AG10803 (cell line): Measurements from ENCODE around the gene SLC6A4.
"Not testable (repeated sequence)": the region's sequence is repeated elsewhere in the genome, so short reads cannot be mapped to it uniquely, and the experiment has no call there.

Experiments used
- DNase-seq: peaks from one replicate; pipeline ENCODE4 v3.0.0; 2010; ENCODE audit warnings: low read depth
- H3K4me3 ChIP-seq: 2 replicates; pipeline ENCODE4 v1.5.1; 2011; ENCODE audit warnings: mild to moderate bottlenecking, low read length, control low read depth
- TF ChIP-seq, protein P1 (sequence below): conservative IDR thresholded peaks from 2 replicates; pipeline ENCODE4 v1.5.1; 2011; ENCODE audit warnings: mild to moderate bottlenecking, low read length, control low read depth, inconsistent platforms

SLC6A4 gene

DNA sequence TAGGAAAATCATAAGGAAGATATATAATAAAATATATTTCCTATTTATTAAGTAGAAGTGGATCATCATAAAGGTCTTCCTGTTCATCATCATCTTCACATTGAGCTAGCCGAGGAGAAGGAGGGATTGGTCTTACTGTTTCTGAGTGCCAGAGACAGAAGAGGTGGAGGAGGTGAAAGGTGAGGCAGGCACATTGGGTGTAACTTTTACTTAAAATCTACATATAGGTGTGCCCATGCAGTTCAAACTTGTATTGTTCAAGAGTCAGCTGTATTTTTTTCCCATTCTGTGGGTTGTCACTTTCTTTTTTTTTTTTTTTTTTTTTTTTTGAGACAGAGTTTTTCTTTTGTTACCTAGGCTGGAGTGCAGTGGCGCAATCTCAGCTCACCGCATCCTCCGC is 84.0 kb downstream of the SLC6A4 start:
- H3K4me3 ChIP-seq = no peak overlapping the region
- TF ChIP-seq, protein P1, sequence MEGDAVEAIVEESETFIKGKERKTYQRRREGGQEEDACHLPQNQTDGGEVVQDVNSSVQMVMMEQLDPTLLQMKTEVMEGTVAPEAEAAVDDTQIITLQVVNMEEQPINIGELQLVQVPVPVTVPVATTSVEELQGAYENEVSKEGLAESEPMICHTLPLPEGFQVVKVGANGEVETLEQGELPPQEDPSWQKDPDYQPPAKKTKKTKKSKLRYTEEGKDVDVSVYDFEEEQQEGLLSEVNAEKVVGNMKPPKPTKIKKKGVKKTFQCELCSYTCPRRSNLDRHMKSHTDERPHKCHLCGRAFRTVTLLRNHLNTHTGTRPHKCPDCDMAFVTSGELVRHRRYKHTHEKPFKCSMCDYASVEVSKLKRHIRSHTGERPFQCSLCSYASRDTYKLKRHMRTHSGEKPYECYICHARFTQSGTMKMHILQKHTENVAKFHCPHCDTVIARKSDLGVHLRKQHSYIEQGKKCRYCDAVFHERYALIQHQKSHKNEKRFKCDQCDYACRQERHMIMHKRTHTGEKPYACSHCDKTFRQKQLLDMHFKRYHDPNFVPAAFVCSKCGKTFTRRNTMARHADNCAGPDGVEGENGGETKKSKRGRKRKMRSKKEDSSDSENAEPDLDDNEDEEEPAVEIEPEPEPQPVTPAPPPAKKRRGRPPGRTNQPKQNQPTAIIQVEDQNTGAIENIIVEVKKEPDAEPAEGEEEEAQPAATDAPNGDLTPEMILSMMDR = no peak
- no peak for DNase-seq

DNA sequence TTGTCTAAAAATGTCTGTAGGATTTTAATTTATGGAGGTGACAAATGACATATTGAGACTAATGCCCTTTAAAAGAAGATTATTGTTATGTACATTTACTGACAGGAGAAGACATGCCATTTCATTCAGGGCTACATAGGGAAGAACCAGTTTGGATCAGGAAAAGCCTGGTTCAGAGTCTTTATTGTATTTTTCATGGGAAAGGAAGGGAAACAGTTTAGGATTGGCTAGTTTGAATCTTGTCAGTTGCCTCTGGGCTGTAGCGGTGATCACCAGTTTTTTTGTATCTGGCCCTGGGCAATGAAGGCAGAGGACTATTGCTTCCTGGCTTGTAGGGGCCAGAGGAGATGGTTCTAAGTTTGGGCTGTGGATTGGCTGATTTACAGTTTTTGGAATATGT is 87.1 kb downstream of the SLC6A4 start:
- no peak for DNase-seq
- TF ChIP-seq, protein P1 = no peak
- H3K4me3 ChIP-seq = no peak overlapping the region

DNA sequence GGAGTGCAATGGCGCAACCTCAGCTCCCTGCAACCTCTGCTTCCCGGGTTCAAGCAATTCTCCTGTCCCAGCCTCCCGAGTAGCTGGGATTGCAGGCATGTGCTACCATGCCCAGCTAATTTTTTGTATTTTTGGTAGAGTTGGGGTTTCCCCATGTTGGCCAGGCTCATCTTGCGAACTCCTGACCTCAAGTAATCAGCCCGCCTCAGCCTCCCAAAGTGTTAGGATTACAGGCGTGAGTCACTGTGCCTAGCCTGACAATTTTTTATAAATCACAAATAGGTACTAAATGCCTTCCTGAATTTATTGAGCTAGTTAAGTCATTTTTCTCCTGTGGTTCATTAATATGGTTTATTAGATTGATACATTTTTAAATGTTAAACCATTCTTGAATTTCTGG is 87.6 kb downstream of the SLC6A4 start:
- not testable (repeated sequence) for H3K4me3 ChIP-seq, DNase-seq
